T-helper 22 cell (primary cell): ENCODE data around the gene CHGA.

Source experiments
- DNase-seq: peaks from one replicate; pipeline ENCODE4 v3.0.0-alpha.2; 2020; ENCODE audit warnings: low read depth

CHGA gene

DNA sequence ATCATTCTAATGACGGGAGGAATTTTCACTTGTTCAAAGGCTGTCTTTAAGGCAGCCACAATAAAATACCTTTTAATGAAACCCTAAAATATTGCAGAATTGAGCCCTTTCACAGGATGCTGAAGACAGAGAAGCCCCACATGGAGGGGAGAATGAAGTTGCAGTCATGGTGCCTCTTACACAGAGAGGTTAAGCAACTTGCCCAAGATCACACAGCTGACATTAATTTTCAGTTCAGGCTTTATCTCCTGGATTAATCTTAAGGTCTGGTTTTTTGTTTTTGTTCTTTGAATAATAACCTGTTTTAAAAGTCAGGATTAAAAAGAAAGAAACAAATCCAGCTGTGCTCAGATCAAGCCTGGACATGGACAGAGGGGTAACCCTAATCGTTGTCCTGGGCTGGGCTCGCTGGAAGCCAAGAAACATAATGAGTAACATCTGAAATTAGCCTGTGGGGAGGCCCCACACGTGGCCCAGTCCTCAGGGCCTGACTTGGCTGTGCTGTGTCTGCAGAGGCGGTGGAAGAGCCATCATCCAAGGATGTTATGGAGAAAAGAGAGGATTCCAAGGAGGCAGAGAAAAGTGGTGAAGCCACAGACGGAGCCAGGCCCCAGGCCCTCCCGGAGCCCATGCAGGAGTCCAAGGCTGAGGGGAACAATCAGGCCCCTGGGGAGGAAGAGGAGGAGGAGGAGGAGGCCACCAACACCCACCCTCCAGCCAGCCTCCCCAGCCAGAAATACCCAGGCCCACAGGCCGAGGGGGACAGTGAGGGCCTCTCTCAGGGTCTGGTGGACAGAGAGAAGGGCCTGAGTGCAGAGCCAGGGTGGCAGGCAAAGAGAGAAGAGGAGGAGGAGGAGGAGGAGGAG is 8.0 kb downstream of the CHGA start:
- no peak for DNase-seq

DNA sequence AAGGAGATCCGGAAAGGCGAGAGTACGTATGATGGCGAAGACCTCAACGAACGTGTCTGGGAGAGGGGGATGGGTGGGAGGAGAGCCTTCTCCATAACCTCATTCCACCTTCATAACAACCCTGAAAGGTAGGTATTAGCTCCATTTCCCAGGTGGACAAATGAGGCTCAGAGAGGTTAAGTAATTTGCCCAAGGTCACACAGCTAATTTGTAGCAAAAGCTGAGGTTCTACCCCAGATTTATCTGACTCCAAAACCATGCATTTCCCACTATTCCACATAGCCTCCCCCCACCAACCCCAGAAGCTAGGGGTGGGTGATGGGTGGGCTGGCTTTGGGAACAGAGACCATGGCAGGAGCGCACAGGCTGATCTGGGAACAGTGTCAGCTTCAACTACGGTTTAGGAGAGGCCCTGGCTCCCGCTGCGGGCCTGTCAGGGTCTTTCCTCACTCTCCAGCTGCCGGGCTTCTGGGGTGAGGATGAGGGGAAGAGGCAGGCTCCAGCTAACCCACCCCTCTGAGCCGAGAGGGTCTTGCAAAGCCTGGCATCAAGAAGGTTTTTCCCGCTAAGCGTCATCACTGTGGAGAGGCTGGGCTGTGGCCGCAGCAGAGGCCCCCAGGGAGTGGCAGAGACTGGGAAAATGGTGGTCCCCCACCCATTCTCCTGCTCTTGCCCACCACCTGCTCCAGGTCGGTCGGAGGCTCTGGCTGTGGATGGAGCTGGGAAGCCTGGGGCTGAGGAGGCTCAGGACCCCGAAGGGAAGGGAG is 8.9 kb downstream of the CHGA start:
- DNase-seq, result no peak

DNA sequence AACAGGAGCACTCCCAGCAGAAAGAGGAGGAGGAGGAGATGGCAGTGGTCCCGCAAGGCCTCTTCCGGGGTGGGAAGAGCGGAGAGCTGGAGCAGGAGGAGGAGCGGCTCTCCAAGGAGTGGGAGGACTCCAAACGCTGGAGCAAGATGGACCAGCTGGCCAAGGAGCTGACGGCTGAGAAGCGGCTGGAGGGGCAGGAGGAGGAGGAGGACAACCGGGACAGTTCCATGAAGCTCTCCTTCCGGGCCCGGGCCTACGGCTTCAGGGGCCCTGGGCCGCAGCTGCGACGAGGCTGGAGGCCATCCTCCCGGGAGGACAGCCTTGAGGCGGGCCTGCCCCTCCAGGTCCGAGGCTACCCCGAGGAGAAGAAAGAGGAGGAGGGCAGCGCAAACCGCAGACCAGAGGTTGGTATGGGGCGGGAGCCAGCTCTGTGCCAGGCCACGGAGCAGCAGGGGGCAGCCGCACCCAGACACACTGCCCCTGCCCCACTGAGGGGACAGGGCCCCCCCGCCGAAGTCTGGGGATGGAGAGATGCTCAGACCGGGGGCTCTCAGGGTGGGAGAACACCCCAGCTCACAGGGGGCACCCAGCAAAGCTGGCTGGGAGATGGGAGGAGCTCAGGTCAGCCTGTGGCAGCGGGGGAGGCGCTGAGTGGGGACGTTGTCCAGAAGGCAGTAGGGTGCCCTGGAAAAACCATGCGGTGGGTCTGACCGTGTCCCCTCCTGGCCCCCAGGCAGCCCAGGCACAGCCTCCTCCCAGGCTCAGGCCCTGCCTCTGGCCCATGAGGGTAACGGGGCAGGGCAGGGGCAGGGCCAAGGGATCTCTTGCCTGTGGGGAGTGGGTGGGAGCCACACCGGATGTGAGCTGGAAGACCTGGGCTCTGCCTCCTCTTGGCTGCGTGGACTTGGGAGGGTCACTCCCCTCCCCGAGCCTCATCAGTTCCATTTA is 9.8 kb downstream of the CHGA start:
- no peak for DNase-seq

DNA sequence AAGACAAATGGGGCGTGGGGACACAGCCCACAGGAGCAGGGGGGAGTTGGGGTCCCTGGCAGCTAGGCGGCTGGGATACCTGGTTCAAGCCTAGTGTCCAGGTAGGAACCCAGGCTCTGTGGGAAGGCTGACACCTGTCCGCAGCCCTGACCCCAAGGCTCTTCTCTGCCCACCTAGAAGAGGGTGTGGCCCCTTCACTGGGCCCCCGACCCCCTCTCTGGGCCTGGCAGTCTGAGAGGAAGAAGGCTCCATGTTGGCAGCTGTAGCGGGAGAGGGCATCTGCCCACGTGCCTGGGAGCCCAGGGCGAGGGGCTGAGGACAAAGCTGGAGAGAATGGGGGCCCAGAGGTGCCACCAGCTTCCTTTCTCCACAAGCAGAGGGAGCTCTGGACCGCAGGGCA is 10.5 kb downstream of the CHGA start:
- DNase-seq, result no peak

DNA sequence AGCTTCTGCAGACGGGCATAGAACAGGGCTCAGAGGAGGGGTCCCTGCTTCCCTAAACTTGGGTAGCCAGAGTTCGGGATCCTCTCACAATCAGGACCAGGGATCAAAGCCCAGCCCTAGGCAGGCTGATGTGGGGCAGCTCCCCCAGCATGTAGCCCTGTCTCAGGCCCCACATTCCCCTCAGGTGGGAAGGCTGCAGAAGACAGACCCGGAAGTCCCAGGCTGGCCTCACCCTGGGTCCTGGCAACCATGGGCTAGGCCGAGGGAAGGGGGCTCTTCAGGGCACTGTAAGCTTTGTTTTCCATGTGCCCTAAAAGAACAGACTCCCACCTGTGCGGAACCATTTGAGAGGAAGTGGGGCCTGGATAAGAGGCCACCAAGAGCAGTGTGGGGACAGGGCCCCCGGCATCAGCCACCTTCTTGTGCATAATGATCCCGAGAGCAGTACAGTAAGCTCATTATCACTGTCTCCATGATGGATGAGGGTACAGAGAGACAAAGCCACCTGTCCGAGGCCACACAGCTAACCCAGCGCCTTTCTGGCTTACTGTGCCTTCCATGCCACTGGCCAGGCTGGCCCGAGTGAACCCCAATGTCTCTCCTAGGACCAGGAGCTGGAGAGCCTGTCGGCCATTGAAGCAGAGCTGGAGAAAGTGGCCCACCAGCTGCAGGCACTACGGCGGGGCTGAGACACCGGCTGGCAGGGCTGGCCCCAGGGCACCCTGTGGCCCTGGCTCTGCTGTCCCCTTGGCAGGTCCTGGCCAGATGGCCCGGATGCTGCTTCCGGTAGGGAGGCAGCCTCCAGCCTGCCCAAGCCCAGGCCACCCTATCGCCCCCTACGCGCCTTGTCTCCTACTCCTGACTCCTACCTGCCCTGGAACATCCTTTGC is 11.5 kb downstream of the CHGA start:
- DNase-seq, result no peak

DNA sequence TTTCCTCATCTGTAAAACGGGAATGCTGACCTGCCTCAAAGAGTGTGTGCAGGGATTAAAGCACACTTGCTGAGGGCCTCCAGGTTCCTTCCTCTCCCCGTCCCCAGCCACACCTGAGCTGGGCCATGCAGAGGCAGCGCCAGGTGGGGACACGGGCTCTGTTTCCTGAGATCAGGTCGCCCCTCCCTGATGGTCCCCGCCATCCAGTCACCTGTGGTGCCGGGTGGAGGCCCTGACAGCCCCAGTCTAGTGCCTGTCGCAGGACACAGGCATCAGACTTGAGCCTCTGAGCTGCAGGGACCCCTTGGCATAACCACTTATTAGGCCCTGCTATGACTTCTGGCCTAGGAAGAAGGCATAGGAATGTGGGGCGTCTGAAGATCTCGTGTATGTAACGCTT is 12.5 kb downstream of the CHGA start:
- no peak for DNase-seq

DNA sequence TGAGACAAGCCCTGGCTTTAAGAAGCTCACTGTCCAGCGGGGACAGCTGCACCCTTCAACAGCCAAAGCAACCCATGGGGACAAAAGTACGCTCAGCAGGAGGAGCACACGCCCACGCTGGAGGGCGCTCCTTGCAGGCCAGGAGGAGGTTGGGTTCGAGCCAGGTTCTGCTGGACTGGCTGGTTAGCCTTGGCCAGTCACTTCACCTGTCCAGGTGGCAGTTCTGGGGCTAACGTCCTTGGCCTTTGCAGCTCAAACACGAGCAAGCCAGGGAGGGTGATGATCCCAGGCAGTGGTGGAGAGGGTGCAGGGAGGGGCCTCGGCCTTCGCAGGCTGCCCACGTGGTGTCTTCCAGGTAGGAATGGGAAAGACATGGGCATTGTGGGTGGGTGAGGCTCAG is 13.1 kb downstream of the CHGA start:
- no peak for DNase-seq

DNA sequence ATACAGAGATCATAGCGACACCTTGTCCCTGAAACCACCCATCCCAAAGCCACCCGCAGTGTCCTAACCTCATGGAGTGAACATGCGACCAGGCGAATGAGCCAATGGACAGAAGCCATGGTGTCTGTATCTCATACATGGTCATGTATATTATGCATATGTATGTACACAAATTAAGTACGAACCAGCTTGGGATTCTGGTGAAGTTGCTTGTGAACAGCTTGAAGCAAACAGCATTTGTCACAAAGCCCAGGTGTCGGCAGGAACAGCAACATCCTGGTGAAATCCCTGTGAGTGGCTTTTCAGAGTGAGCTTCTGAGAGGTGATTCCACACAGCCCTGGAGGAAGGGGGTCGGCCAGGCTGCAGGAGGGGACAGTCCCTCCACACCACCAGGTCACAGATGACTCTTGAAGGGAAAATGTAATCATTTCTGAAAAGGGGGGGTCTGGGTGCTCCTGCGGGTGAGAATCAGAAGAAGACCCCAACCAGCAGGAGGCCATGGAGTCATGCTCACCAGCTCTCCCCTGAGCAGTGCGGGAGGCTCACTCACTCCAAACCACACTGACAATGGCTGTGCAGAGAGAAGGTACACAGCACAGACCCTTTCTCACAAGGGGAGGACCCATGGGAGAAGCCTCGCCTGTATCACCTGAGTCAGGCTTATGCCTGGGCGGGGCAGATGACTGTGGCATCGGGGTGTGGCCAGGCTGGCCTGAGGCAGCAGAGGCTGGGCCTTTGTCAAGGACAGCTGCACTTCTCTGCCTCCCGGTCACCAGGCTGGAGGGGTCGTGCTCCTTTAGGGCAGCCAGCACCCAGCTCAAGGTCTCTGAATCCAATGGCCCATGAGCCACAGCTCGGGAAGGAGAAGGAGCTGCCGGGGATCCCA is 14.3 kb downstream of the CHGA start:
- no peak for DNase-seq

GRCh38 chr14:92938235-92938875 is 15.4 kb downstream of the CHGA start:
- DNase-seq, result no peak

DNA sequence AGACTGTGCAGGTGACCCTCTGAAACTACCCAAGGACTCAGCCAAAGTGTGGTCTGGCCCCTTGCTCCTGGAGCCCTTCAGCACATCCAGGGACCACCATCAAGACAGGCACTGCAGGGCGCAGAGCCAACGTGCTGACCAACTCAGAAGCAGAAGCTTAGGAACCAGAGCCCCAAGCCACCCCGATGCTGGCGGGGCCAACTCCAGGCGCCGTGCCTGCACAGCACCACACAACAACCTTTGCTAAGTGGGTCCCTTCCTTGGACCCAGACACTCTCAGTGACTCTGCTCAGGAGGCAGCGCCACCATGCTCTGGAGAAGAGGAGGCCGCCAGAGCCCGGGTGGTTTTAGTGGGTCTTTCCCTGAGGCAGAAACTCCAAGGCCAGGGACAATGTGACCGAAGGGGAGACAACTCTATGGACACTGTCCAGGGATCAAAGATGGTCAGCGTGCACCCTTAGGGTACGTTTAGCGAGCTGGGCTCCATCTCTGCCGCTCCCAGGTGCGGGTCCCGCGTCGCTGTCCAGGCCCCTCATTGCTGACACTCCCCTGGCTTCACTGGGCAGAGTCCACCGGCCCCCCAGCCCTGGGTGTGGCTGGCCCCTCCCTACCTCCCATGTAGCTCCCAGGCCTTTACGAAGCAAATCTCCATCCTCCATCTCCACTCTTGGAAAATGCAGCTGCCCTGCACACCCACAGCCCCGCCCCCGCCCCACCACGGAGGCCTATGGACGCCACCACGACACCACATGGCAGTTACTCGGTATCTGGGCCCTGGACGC is 16.1 kb downstream of the CHGA start:
- no peak for DNase-seq

DNA sequence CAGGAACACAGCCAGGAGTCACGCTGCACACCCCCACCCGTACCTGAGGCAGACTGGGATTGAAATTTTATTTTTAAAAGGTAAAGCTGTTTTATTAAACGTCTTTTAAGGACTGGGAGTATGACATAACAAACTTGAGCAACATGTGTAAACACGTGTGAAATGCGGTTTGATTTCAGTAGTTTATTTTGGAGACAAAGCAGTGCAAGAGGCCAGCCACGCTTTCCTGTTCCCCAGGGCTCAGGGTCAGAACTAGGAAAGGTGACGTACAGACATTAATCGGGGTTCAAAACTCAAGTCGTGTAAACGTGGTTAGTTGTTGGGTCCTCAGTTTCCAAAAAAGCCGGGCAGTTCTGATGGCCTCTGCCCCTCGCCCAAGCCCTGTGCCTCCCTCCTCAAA is 16.7 kb downstream of the CHGA start:
- DNase-seq, result no peak

DNA sequence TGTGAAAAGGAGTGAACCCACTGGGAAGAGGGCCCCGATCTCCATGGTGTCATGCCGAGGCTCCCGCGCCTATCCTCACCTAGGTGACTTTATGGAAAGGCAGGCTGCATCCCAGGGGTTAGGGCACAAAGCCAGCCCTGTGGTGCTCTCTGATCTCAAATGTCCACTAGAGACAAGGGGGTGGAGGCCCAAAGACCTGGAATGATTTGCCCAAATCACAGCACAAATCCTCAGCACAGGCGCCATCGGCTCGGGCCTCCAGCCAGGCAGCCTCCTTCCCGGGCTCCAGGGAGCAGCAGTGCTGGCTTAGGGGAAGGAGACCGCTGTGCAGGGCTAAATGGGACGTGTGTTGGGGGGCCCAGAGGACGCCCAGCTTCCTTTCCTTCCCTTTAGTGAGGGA is 17.6 kb downstream of the CHGA start:
- DNase-seq, result no peak

DNA sequence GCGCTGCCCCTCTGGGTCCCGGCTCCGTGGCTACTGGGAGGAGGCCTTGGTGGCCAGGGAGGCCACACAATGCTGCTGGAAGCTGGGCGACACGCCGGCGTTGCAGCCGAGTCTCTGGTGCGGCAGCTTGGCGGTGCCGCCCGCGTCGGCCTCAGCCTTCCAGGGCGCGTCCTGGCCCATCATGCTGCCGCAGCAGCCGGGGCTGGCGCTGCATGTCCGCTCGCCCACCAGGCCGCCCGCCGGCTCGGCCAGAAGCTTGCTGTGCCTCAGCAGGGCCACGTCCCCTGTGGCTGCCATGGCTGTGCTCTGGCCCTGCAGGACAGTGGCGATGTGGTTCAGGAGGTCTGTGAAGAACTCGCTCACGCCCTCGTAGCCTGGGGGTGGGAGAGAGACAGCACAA is 18.6 kb downstream of the CHGA start:
- no peak for DNase-seq

GRCh38 chr14:92942136-92942535 is 19.2 kb downstream of the CHGA start:
- DNase-seq, result no peak

GRCh38 chr14:92942576-92942975 is 19.6 kb downstream of the CHGA start:
- DNase-seq, result no peak

DNA sequence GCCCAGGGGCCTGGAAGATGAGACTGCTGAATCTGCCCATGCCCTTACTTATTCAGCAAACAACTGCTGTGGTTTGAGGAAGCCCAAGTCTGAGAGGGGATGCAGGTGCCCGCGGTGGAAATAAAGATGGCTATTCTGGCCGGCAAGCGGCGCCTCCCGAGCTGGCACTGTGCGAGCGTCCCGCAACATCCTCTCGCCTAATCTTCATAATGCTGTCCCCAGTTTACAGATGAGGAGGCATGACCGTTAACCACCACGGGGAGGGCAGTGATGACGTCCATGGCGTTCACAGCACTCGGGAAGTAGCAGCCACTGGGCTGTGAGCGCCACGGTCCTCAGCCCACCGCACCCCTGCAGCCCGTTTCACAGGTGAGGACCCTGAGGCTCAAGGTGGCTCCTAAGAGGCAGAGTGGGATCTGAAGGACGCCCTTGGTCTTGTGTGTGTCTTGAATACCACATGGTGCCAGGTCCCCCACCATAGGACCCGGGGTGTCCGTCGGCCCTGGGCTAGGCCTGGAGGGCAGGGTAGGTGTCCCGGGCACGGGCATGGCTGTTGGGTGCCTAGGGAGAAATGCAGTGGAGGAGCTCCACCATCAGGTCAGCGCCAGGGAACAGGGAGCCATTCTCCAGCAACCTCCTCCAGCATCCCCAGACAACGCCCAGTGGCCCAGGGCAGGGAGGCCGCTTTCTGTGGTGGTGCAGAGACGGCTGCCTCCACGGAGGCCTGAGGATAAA is 20.2 kb downstream of the CHGA start:
- no peak for DNase-seq

DNA sequence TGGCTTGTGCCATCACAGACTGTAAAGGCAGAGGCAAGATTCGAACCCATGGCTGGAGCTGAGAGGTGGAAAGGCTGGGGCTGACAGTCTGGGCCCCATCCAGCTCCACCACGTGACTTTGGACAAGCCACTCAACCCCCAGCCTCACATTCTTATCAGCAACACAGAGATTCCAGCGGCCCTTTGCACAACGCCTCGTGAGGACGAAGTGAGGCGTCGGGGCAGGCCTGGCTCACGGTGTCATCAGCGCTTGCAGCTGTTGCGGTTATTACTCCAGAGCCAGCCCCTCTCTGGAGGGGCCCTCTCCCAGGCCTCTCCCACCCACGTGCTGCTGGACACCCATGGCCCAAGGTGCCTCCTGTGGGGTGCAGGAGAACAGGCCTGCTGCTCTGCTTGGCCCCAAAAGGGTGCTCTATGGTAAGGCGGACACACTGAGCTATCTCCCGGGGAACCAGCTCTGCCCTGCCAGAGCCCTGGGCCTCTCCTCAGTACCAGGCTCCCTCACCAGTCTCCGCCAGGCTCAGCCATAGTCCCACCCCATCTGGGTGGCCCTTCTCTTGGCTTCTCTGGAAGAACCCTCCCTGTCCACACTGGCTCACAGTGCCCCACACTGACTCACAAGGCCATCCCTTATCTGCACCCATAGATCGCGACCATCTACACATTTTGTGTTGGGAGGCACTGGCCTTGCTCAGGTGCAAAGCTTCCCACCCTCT is 21.1 kb downstream of the CHGA start:
- no peak for DNase-seq

DNA sequence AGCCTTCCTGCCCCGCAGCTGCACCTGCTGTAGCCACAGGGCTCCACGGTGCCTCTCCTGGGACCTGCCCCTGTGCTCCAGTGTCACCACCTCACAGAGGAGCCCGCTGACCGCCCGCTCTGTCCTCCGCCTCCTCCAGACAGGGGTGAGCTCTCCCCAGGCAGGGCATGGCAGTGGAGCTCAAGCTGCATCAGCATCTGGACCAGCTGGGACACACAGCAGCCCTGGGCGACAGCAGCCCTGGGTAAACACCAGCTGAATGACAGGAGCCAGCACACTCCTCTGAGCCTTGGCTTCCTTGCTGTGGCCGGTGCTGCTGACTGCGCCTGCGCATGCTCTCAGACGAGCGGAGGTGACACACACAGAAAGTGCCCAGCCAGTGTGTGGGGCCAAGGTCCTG is 22.0 kb downstream of the CHGA start:
- DNase-seq, result no peak
